SK-N-MC (cell line): ENCODE data around the gene FGD6.
"Not testable (repeated sequence)": the region's sequence is repeated elsewhere in the genome, so short reads cannot be mapped to it uniquely, and the experiment has no call there.

ENCODE experiments used
- EZH2 ChIP-seq: fragments of 200-600 bp; sonication (generic); IDR thresholded peaks from one replicate; pipeline ENCODE4 v1.6.1; 2017; ENCODE audit warnings: antibody characterized with exemption
- FOXP2 ChIP-seq: optimal IDR thresholded peaks from 2 replicates; pipeline ENCODE3; 2011; ENCODE audit warnings: mild to moderate bottlenecking, moderate library complexity; ENCODE audit not compliant: insufficient read depth; ENCODE audit errors: extremely low read length, control extremely low read depth
- POLR2AphosphoS5 ChIP-seq: IDR thresholded peaks from 2 replicates; pipeline ENCODE4 v1.6.1; 2012; ENCODE audit warnings: mild to moderate bottlenecking, low read depth, low read length, borderline replicate concordance

DNA sequence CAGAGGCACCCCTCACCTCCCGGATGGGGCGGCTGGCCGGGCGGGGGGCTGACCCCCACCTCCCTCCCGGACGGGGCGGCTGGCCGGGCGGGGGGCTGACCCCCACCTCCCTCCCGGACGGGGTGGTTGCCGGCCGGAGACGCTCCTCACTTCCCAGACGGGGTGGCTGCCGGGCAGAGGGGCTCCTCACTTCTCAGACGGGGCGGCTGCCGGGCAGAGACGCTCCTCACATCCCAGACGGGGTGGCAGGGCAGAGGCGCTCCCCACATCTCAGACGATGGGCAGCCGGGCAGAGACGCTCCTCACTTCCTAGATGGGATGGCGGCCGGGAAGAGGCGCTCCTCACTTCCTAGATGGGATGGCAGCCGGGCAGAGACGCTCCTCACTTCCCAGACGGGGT is 18.4 kb upstream of the FGD6 start:
- not testable (repeated sequence) for TF ChIP-seq POLR2AphosphoS5, EZH2, FOXP2
